Sigmoid colon (tissue), 4 donors: ENCODE data around the gene HINT2.

Experiments used
- POLR2A ChIP-seq, 2 donors: fragments of 450-650 bp; IDR thresholded peaks; one replicate each; pipeline ENCODE4 v1.6.1; 2016; ENCODE audit warnings: antibody characterized with exemption in 2 of 2, mild to moderate bottlenecking in 2 of 2, moderate library complexity in 2 of 2
- POLR2AphosphoS5 ChIP-seq, 4 donors: sonication (generic); formaldehyde crosslinking; IDR thresholded peaks; one replicate each; pipeline ENCODE4 v1.6.1; 2017; ENCODE audit warnings: antibody characterized with exemption in 4 of 4

DNA sequence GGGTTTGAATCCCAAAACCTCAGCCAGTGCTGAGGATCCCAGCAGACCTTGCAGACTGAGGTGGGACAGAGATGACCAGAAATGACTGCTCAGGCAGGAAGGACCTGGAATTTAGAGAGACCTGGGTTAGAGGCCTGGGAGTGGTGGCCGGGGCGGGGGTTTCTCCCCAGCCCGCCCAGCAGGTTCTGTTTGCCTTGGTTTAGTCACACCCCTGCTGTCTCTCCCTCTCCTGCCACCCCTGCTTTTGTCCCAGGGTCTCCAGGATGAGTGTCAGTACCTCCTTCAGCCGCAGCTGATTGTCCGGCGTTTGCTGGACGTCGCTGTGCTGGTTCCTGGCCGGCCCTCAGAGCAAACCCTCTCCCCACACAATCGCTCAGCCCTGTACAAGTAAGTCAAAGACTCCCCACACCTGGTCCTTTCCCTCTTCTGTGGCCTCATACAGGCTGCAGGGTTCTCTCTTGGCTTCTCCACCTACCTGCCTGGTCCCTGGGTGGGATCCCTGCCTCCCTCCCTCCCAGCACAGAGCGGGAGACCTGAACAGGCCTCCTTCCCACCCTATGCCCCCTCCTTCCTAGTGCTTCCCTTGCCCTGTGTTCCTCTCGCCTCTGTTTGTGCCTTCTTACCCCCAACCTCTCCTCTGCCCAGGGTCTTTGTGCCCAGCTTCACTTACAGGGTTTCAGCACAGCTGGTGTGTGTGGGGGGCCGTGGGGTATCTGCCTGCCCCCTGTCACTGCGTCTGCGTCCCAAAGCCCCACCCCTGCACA, 26.2 kb upstream of the HINT2 start:
- TF ChIP-seq POLR2A (IDR thresholded peaks at IDR 0.05) (no peak), POLR2AphosphoS5 (IDR thresholded peaks at IDR 0.05) (no peak)
